K562 (cell line): ENCODE data around the gene BCL2L12. TPM values are rescaled to one million over a fixed set of nuclear protein-coding genes. Genes with fewer than 3 reads are reported as not detected.

Experiments
- BCL6 ChIP-seq: fragments of 250-450 bp; sonication (Bioruptor Pico); IDR thresholded peaks from 2 replicates; pipeline ENCODE4 v1.4.0; 2020
- CBFA2T2 ChIP-seq: fragments of 450-650 bp; conservative IDR thresholded peaks from 2 replicates; pipeline ENCODE4 v1.6.1; 2017; ENCODE audit warnings: mild to moderate bottlenecking
- CC2D1A ChIP-seq: fragments of 450-650 bp; IDR thresholded peaks from 2 replicates; pipeline ENCODE4 v1.6.1; 2017; ENCODE audit warnings: mild to moderate bottlenecking
- HDAC6 ChIP-seq: IDR thresholded peaks from 2 replicates; pipeline ENCODE4 v1.6.1; 2012; ENCODE audit warnings: low read depth, mild to moderate bottlenecking, control low read depth, inconsistent platforms, low read length, moderate library complexity
- RFX5 ChIP-seq: IDR thresholded peaks from 2 replicates; pipeline ENCODE4 v1.6.1; 2011; ENCODE audit warnings: low read depth, mild to moderate bottlenecking, improper control_type of control experiment, low read length
- SETDB1 ChIP-seq: IDR thresholded peaks from one replicate; pipeline ENCODE4 v1.6.1; 2012; ENCODE audit warnings: low read length, control low read depth, inconsistent platforms
- SMAD1 ChIP-seq: fragments of 150-350 bp; IDR thresholded peaks from 2 replicates; pipeline ENCODE4 v1.6.1; 2014; ENCODE audit warnings: low read length, low read depth; ENCODE audit not compliant: partially characterized antibody
- SMAD3 ChIP-seq: fragments of 450-650 bp; formaldehyde crosslinking; conservative IDR thresholded peaks from 2 replicates; pipeline ENCODE4 v1.4.0; 2020; ENCODE audit warnings: mild to moderate bottlenecking
- STAG1 ChIP-seq: sonication (generic); formaldehyde crosslinking; IDR thresholded peaks from 2 replicates; pipeline ENCODE4 v1.5.0; 2020; ENCODE audit warnings: missing genetic modification reagents, borderline replicate concordance
- TEAD2 ChIP-seq: fragments of 450-650 bp; IDR thresholded peaks from 2 replicates; pipeline ENCODE4 v1.6.1; 2016; ENCODE audit warnings: missing genetic modification characterization, control low read depth, missing compliant biosample characterization
- THAP7 ChIP-seq: fragments of 250-450 bp; sonication (Bioruptor Pico); IDR thresholded peaks from 2 replicates; pipeline ENCODE4 v1.5.0; 2021
- ZNF24 ChIP-seq: fragments of 450-650 bp; IDR thresholded peaks from 2 replicates; pipeline ENCODE4 v1.6.1; 2016
- ZNF431 ChIP-seq: sonication (generic); formaldehyde crosslinking; IDR thresholded peaks from 2 replicates; pipeline ENCODE4 v1.8.0; 2022; ENCODE audit warnings: mild to moderate bottlenecking, missing genetic modification reagents
- ZNF655 ChIP-seq: fragments of 250-450 bp; sonication (Bioruptor Pico); IDR thresholded peaks from 2 replicates; pipeline ENCODE4 v1.5.0; 2021
- ZSCAN32 ChIP-seq: fragments of 450-650 bp; formaldehyde crosslinking; IDR thresholded peaks from 2 replicates; pipeline ENCODE4 v1.4.0; 2020; ENCODE audit warnings: mild to moderate bottlenecking, moderate library complexity
- polyA plus RNA-seq, 8 experiments: library from polyadenylated mRNA; depleted of rRNA in 4 of 8; stranded (reverse) in 5 of 8; unstranded in 3 of 8; fragments of >200 nt; fragmentation: Nextera tagmentation in 2 of 8; fragmentation: Illumina TruSeq in 1 of 8; extraction: Ambion mirVana in 2 of 8; extraction: Trizol in 1 of 8; gene quantifications; 2 replicates each; pipeline versions ENCODE4 v1.2.1 to v1.2.3, GENCODE V29; 2011 to 2014; ENCODE audit warnings: inconsistent platforms in 1 of 8, missing spikeins in 1 of 8
- total RNA-seq, 7 experiments: library from RNA; depleted of rRNA in 6 of 7; stranded (reverse); fragments of >200 nt in 6 of 7; fragmentation: Illumina TruSeq in 2 of 7; extraction: Trizol in 2 of 7; gene quantifications; 2 replicates each; pipeline versions ENCODE4 v1.2.1 to v1.2.3, GENCODE V29; 2011 to 2021; ENCODE audit warnings: low replicate concordance in 1 of 7
- TF ChIP-seq, protein P1 (sequence below): sonication (generic); formaldehyde crosslinking; IDR thresholded peaks from 2 replicates; pipeline ENCODE4 v1.8.0; 2022; ENCODE audit warnings: mild to moderate bottlenecking, missing genetic modification reagents
- TF ChIP-seq, protein P2 (sequence below): fragments of 250-450 bp; sonication (Bioruptor Pico); IDR thresholded peaks from 2 replicates; pipeline ENCODE4 v1.6.1; 2021; ENCODE audit warnings: mild to moderate bottlenecking
- TF ChIP-seq, protein P3 (sequence below): sonication (generic); formaldehyde crosslinking; IDR thresholded peaks from 2 replicates; pipeline ENCODE4 v1.8.1; 2023; ENCODE audit warnings: mild to moderate bottlenecking, missing genetic modification reagents
- TF ChIP-seq, protein P4 (sequence below): IDR thresholded peaks from 2 replicates; pipeline ENCODE4 v1.6.1; 2012; ENCODE audit warnings: low read depth, low read length, improper control_type of control experiment, borderline replicate concordance
- TF ChIP-seq, protein P5 (sequence below): fragments of 250-450 bp; sonication (Bioruptor Pico); IDR thresholded peaks from 2 replicates; pipeline ENCODE4 v1.8.0; 2022; ENCODE audit warnings: inconsistent platforms

BCL2L12 gene
- total and polyA plus RNA-seq, 9 of the 15 experiments (the other 6 are each of a cell fraction or from before 2014, with no cell fraction given), result 7.4 to 263 (median 81.2) TPM

DNA sequence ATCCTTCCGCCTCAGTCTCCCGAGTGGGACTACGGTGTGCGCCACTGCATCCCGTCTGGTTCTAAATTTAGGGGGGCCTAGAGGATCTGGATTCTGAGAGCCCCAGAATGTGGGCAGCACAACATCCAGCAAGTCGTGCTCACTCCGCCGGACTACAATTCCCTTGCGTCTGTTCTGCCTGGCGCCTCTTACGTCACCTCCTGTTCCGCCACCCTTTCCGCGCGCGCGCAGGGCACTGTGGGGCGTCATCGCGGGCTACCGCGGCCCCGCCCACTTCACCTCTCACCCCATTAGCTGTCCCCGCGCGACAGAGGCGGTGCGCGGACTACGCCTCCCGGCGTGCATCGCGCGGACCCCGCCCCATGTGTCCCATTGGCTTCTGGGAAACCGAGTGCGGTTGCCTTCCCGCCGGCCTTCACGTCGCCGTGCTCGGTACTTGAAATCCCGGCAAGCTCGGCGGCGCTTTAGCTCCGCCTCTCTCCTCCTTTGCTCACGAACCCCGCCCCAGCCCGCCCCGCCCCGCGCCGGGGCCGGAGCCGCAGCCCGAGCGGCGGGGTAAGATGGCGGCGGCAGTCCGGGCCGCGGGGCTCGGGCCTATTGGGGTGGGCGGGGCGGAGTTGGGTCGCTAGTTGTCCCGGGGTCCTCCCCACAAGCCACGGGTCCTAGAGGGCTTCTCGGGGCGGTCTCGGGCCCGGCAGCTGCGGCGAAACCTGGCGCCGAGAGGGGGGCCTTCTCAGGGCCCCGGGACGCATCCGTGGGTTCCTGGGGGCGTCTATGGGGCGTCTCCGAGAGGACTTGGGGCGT, 23.8 kb upstream of the BCL2L12 start, which contains the start of gene SCAF1 (continued):
- TF ChIP-seq, protein P1, sequence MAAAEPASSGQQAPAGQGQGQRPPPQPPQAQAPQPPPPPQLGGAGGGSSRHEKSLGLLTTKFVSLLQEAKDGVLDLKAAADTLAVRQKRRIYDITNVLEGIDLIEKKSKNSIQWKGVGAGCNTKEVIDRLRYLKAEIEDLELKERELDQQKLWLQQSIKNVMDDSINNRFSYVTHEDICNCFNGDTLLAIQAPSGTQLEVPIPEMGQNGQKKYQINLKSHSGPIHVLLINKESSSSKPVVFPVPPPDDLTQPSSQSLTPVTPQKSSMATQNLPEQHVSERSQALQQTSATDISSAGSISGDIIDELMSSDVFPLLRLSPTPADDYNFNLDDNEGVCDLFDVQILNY (CRISPR knock-in tag), result no peak; the same call in 1 of the 2 replicates
- TF ChIP-seq THAP7 (CRISPR knock-in tag) (no peak), HDAC6 (no peak), ZNF431 (CRISPR knock-in tag) (no peak), ZSCAN32 (no peak), ZNF655 (CRISPR knock-in tag) (no peak), SMAD1 (no peak), SETDB1 (peak; percentile 67), RFX5 (peak; percentile 37; the same call in 1 of the 2 replicates), CBFA2T2 (no peak), ZNF24 (no peak), BCL6 (CRISPR knock-in tag) (no peak), SMAD3 (CRISPR knock-in tag) (peak; percentile 65; the same call in 1 of the 2 replicates), TEAD2 (no peak), CC2D1A (no peak), STAG1 (CRISPR knock-in tag) (no peak)
- TF ChIP-seq, protein P2, sequence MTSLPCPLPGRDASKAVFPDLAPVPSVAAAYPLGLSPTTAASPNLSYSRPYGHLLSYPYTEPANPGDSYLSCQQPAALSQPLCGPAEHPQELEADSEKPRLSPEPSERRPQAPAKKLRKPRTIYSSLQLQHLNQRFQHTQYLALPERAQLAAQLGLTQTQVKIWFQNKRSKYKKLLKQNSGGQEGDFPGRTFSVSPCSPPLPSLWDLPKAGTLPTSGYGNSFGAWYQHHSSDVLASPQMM (CRISPR knock-in tag), result no peak
- TF ChIP-seq, protein P3, sequence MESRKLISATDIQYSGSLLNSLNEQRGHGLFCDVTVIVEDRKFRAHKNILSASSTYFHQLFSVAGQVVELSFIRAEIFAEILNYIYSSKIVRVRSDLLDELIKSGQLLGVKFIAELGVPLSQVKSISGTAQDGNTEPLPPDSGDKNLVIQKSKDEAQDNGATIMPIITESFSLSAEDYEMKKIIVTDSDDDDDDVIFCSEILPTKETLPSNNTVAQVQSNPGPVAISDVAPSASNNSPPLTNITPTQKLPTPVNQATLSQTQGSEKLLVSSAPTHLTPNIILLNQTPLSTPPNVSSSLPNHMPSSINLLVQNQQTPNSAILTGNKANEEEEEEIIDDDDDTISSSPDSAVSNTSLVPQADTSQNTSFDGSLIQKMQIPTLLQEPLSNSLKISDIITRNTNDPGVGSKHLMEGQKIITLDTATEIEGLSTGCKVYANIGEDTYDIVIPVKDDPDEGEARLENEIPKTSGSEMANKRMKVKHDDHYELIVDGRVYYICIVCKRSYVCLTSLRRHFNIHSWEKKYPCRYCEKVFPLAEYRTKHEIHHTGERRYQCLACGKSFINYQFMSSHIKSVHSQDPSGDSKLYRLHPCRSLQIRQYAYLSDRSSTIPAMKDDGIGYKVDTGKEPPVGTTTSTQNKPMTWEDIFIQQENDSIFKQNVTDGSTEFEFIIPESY (CRISPR knock-in tag), result no peak; the same call in 1 of the 2 replicates
- TF ChIP-seq, protein P4, sequence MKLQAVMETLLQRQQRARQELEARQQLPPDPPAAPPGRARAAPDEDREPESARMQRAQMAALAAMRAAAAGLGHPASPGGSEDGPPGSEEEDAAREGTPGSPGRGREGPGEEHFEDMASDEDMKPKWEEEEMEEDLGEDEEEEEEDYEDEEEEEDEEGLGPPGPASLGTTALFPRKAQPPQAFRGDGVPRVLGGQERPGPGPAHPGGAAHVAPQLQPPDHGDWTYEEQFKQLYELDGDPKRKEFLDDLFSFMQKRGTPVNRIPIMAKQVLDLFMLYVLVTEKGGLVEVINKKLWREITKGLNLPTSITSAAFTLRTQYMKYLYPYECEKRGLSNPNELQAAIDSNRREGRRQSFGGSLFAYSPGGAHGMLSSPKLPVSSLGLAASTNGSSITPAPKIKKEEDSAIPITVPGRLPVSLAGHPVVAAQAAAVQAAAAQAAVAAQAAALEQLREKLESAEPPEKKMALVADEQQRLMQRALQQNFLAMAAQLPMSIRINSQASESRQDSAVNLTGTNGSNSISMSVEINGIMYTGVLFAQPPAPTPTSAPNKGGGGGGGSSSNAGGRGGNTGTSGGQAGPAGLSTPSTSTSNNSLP, result no peak
- TF ChIP-seq, protein P5, sequence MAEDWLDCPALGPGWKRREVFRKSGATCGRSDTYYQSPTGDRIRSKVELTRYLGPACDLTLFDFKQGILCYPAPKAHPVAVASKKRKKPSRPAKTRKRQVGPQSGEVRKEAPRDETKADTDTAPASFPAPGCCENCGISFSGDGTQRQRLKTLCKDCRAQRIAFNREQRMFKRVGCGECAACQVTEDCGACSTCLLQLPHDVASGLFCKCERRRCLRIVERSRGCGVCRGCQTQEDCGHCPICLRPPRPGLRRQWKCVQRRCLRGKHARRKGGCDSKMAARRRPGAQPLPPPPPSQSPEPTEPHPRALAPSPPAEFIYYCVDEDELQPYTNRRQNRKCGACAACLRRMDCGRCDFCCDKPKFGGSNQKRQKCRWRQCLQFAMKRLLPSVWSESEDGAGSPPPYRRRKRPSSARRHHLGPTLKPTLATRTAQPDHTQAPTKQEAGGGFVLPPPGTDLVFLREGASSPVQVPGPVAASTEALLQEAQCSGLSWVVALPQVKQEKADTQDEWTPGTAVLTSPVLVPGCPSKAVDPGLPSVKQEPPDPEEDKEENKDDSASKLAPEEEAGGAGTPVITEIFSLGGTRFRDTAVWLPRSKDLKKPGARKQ, result no peak
